H1 (cell line): Measurements from ENCODE around the gene FLT3. TPM values are rescaled to one million over a fixed set of nuclear protein-coding genes. Genes with fewer than 3 reads are reported as not detected.

Source experiments
- CTCF ChIA-PET: fragments of 300-600 bp; sonication (Branson Sonifier 250); formaldehyde crosslinking; loops from one replicate; lab custom pipeline; 2021; ENCODE audit not compliant: partially characterized antibody; lab: Charles Lee
- POLR2A ChIA-PET: fragments of 300-600 bp; sonication (Branson Sonifier 250); formaldehyde crosslinking; loops from one replicate; lab custom pipeline; 2021; ENCODE audit warnings: inconsistent platforms; ENCODE audit not compliant: partially characterized antibody; lab: Charles Lee
- DNase-seq, 2 experiments: peaks; one replicate each; pipeline versions ENCODE4 v3.0.0 to v3.0.0-alpha.2; 2010 to 2022; ENCODE audit warnings: low spot score in 2 of 2, low read depth in 1 of 2, mixed read lengths in 1 of 2
- FAIRE-seq: peaks from 2 replicates; lab custom pipeline; 2011; peaks lifted over from hg19 to GRCh38; lab: Jason Lieb, UNC
- H2AFZ ChIP-seq: 2 replicates; pipeline ENCODE4 v1.8.1; 2012; ENCODE audit warnings: low read length, inconsistent platforms
- H2AK5ac ChIP-seq: 2 replicates; pipeline ENCODE4 v1.6.1; 2013; ENCODE audit warnings: low read depth, low read length
- H2BK120ac ChIP-seq: replicated peaks from 2 replicates; pipeline ENCODE3; 2013; ENCODE audit warnings: low read depth, low read length, inconsistent platforms
- H2BK12ac ChIP-seq: 2 replicates; pipeline ENCODE4 v1.6.1; 2013; ENCODE audit warnings: low read depth, low read length
- H2BK15ac ChIP-seq: 2 replicates; pipeline ENCODE4 v1.6.1; 2013; ENCODE audit warnings: low read length
- H2BK20ac ChIP-seq: 2 replicates; pipeline ENCODE4 v1.6.1; 2013; ENCODE audit warnings: low read length
- H2BK5ac ChIP-seq: 2 replicates; pipeline ENCODE4 v1.6.1; 2013; ENCODE audit warnings: low read depth, low read length
- H3K14ac ChIP-seq: 2 replicates; pipeline ENCODE4 v1.6.1; 2013; ENCODE audit warnings: inconsistent platforms; ENCODE audit not compliant: insufficient read length
- H3K18ac ChIP-seq: 2 replicates; pipeline ENCODE4 v1.6.1; 2013; ENCODE audit warnings: low read length; ENCODE audit errors: extremely low read depth
- H3K23ac ChIP-seq: 2 replicates; pipeline ENCODE4 v1.6.1; 2013; ENCODE audit warnings: inconsistent platforms; ENCODE audit not compliant: insufficient read length
- H3K23me2 ChIP-seq: 2 replicates; pipeline ENCODE4 v1.6.1; 2013; ENCODE audit warnings: low read depth, low read length
- H3K27ac ChIP-seq: 2 replicates; pipeline ENCODE4 v1.6.1; 2011; ENCODE audit warnings: low read depth, low read length, inconsistent platforms
- H3K27me3 ChIP-seq, 4 experiments: replicated peaks in 1 of 4; 1 replicate in 1 of 4; 2 replicates in 3 of 4; pipeline versions ENCODE4 v1.6.1 to v1.8.1; 2011 to 2013; ENCODE audit warnings: low read length in 3 of 4, mild to moderate bottlenecking in 3 of 4, inconsistent platforms in 2 of 4, mixed read lengths in 2 of 4, moderate library complexity in 1 of 4; ENCODE audit not compliant: control insufficient read depth in 3 of 4, insufficient read depth in 3 of 4; ENCODE audit errors: extremely low read depth in 1 of 4
- H3K36me3 ChIP-seq, 4 experiments: 2 replicates each; pipeline versions ENCODE4 v1.6.1 to v1.8.1; 2011 to 2013; ENCODE audit warnings: mild to moderate bottlenecking in 4 of 4, low read length in 3 of 4, moderate library complexity in 2 of 4, control low read depth in 1 of 4, inconsistent platforms in 1 of 4; ENCODE audit not compliant: insufficient read depth in 4 of 4, control insufficient read depth in 2 of 4
- H3K4ac ChIP-seq: replicated peaks from 2 replicates; pipeline ENCODE3; 2013; ENCODE audit warnings: low read length, low read depth, mixed read lengths, inconsistent platforms; ENCODE audit not compliant: insufficient read length
- H3K4me1 ChIP-seq, 4 experiments: replicated peaks in 1 of 4; 1 replicate in 1 of 4; 2 replicates in 3 of 4; pipeline versions ENCODE4 v1.6.1 to v1.8.1; 2011 to 2013; ENCODE audit warnings: low read length in 3 of 4, inconsistent platforms in 2 of 4, mixed read lengths in 1 of 4; ENCODE audit not compliant: insufficient read depth in 4 of 4, control insufficient read depth in 3 of 4
- H3K4me2 ChIP-seq, 2 experiments: 2 replicates each; pipeline versions ENCODE4 v1.6.1 to v1.8.1; 2011 to 2013; ENCODE audit warnings: low read depth in 2 of 2, low read length in 2 of 2, control low read depth in 1 of 2, inconsistent platforms in 1 of 2, mild to moderate bottlenecking in 1 of 2; ENCODE audit not compliant: insufficient read depth in 1 of 2
- H3K4me3 ChIP-seq, 4 experiments: fragments of 200-600, 300-600 bp in 1 of 4; sonication (generic), shearing (Covaris generic), sonication (Bioruptor Twin) in 1 of 4; 2 replicates each; pipeline versions ENCODE4 v1.5.1 to v1.8.1; 2011 to 2016; ENCODE audit warnings: low read length in 4 of 4, low read depth in 3 of 4, control low read depth in 2 of 4, inconsistent platforms in 2 of 4, mild to moderate bottlenecking in 2 of 4, mixed read lengths in 1 of 4, moderate library complexity in 1 of 4; ENCODE audit not compliant: insufficient read depth in 2 of 4; ENCODE audit errors: extremely low read depth in 1 of 4
- H3K56ac ChIP-seq: replicated peaks from 2 replicates; pipeline ENCODE3; 2013; ENCODE audit warnings: low read depth, mild to moderate bottlenecking, mixed read lengths, low read length, inconsistent platforms; ENCODE audit not compliant: insufficient read length
- H3K79me1 ChIP-seq: 2 replicates; pipeline ENCODE4 v1.6.1; 2013; ENCODE audit warnings: low read depth, low read length, control low read depth
- H3K79me2 ChIP-seq, 2 experiments: 2 replicates each; pipeline versions ENCODE4 v1.6.1 to v1.8.1; 2012 to 2013; ENCODE audit warnings: low read length in 2 of 2, mild to moderate bottlenecking in 2 of 2, inconsistent platforms in 1 of 2; ENCODE audit not compliant: insufficient read depth in 2 of 2, control insufficient read depth in 1 of 2
- H3K9ac ChIP-seq, 4 experiments: replicated peaks in 1 of 4; 1 replicate in 1 of 4; 2 replicates in 3 of 4; pipeline versions ENCODE4 v1.6.1 to v1.8.1; 2011 to 2013; ENCODE audit warnings: low read depth in 3 of 4, low read length in 3 of 4, control low read depth in 2 of 4, mild to moderate bottlenecking in 2 of 4, moderate library complexity in 2 of 4, inconsistent platforms in 1 of 4; ENCODE audit errors: extremely low read depth in 1 of 4
- H3K9me3 ChIP-seq, 2 experiments: 2 replicates each; pipeline versions ENCODE4 v1.6.1 to v1.8.1; 2012 to 2013; ENCODE audit warnings: mild to moderate bottlenecking in 2 of 2, moderate library complexity in 2 of 2, control low read depth in 1 of 2, inconsistent platforms in 1 of 2, low read depth in 1 of 2, low read length in 1 of 2, mixed read lengths in 1 of 2; ENCODE audit not compliant: insufficient read depth in 2 of 2
- H4K20me1 ChIP-seq, 2 experiments: replicated peaks in 1 of 2; 2 replicates each; pipeline versions ENCODE3 to v1.8.1; 2011 to 2013; ENCODE audit warnings: inconsistent platforms in 2 of 2, low read length in 2 of 2, mild to moderate bottlenecking in 1 of 2; ENCODE audit not compliant: insufficient read depth in 2 of 2, control insufficient read depth in 1 of 2
- H4K5ac ChIP-seq: 2 replicates; pipeline ENCODE4 v1.6.1; 2013; ENCODE audit warnings: low read length, low read depth, mixed read lengths, inconsistent platforms; ENCODE audit not compliant: insufficient read length
- H4K8ac ChIP-seq: 2 replicates; pipeline ENCODE4 v1.8.0; 2013; ENCODE audit warnings: mild to moderate bottlenecking, moderate library complexity, low read length, inconsistent platforms; ENCODE audit not compliant: insufficient read depth; ENCODE audit errors: extremely low read depth
- H4K91ac ChIP-seq: replicated peaks from 2 replicates; pipeline ENCODE3; 2013; ENCODE audit warnings: low read length, mixed read lengths, inconsistent platforms; ENCODE audit not compliant: insufficient read length
- BRCA1 ChIP-seq: IDR thresholded peaks from 2 replicates; pipeline ENCODE4 v1.6.1; 2012; ENCODE audit warnings: low read depth, low read length, improper control_type of control experiment
- CBX8 ChIP-seq: fragments of 300-800, 300-1000 bp; sonication (generic); IDR thresholded peaks from 2 replicates; pipeline ENCODE4 v1.7.1; 2016; ENCODE audit warnings: low read depth, low read length, borderline replicate concordance
- EZH2 ChIP-seq: fragments of 200-600 bp; sonication (generic); IDR thresholded peaks from 2 replicates; pipeline ENCODE4 v1.7.1; 2012; ENCODE audit warnings: low read depth, mild to moderate bottlenecking, moderate library complexity, low read length, inconsistent platforms; ENCODE audit not compliant: severe bottlenecking
- HDAC6 ChIP-seq: IDR thresholded peaks from one replicate; pipeline ENCODE4 v1.7.1; 2012; ENCODE audit warnings: low read depth, mild to moderate bottlenecking, inconsistent platforms, low read length, moderate library complexity
- KDM4A ChIP-seq: IDR thresholded peaks from one replicate; pipeline ENCODE4 v1.7.1; 2012; ENCODE audit warnings: low read depth, mild to moderate bottlenecking, moderate library complexity, low read length, inconsistent platforms; ENCODE audit not compliant: severe bottlenecking
- POLR2A ChIP-seq, 2 experiments: IDR thresholded peaks; 1 replicate in 1 of 2; 2 replicates in 1 of 2; pipeline ENCODE4 v1.6.1; 2011; ENCODE audit warnings: low read depth in 2 of 2, low read length in 2 of 2, mild to moderate bottlenecking in 2 of 2; ENCODE audit errors: control extremely low read depth in 1 of 2
- RNF2 ChIP-seq: fragments of 200-900, 300-1000 bp; sonication (generic); IDR thresholded peaks from 2 replicates; pipeline ENCODE4 v1.7.1; 2016; ENCODE audit warnings: borderline replicate concordance, low read depth, mild to moderate bottlenecking, antibody characterized with exemption, low read length; ENCODE audit not compliant: poor library complexity, severe bottlenecking; ENCODE audit errors: missing control alignments
- SIX5 ChIP-seq: IDR thresholded peaks from 2 replicates; pipeline ENCODE4 v1.6.1; 2011; ENCODE audit warnings: mild to moderate bottlenecking, low read depth, low read length
- WGBS, 2 experiments: shearing (Covaris generic) in 1 of 2; methylation state at CpG; one replicate each; pipeline versions ENCODE4 v1.1.6 to v1.1.7; 2013 to 2015; ENCODE audit warnings: low lambda C conversion rate in 2 of 2, mixed read lengths in 2 of 2, inconsistent platforms in 1 of 2, low coverage in 1 of 2, missing lambda C conversion rate in 1 of 2; ENCODE audit not compliant: insufficient replicate concordance in 2 of 2, insufficient coverage in 1 of 2, insufficient read length in 1 of 2; ENCODE audit errors: extremely low coverage in 1 of 2, missing lambda C conversion rate in 1 of 2; 5-methylcytosine and 5-hydroxymethylcytosine counted together
- polyA plus RNA-seq, 7 experiments: library from polyadenylated mRNA; depleted of rRNA in 3 of 7; stranded (reverse) in 5 of 7; unstranded in 2 of 7; fragments of >200 nt in 5 of 7; fragments of 200-250 nt in 2 of 7; gene quantifications; 1 replicate in 5 of 7; 2 replicates in 1 of 7; 4 replicates in 1 of 7; pipeline versions ENCODE4 v1.2.1 to v1.2.3, GENCODE V29; 2011 to 2013; ENCODE audit warnings: missing spikeins in 2 of 7, mixed read lengths in 2 of 7
- total RNA-seq: library from RNA; stranded (reverse); fragmentation: NEBNext Ultra II Directional; extraction: Animal tissue kit (Norgen Biotek cat#: 25700); gene quantifications from 2 replicates; pipeline ENCODE4 v1.2.1, GENCODE V29; 2021

Gene FLT3
- total and polyA plus RNA-seq, 2 of the 8 experiments (the other 6 are each of a cell fraction or from before 2014, with no cell fraction given) = 0.44 to 0.71 TPM

GRCh38 chr13:27967203-27967735 lies 133.1 kb downstream of the FLT3 start:
- Histone ChIP-seq H3K27me3 (peaks cover 95 to 100% (median 98%) of the 10 kb centered on the region in 4 experiments), H3K23me2 (peaks cover 5% of the 10 kb centered on the region; the same call in 1 of the 2 replicates), H4K20me1 (peaks cover 25 to 44% of the 10 kb centered on the region in 2 experiments), H3K79me2 (no peaks in the 10 kb centered on the region), H3K4me2 (no peak overlapping the region; a peak in 1 of 4 replicates), H2BK5ac (no peak overlapping the region), H2BK12ac (peak overlapping the region; percentile 87; the same call in 1 of the 2 replicates), H3K56ac (no peak overlapping the region), H2BK120ac (no peak overlapping the region), H2BK15ac (no peak overlapping the region), H3K27ac (no peak overlapping the region), H3K9ac (no peak overlapping the region), H3K9me3 (no peaks in the 10 kb centered on the region), H2AFZ (no peak overlapping the region), H3K79me1 (no peaks in the 10 kb centered on the region), H3K18ac (peak overlapping the region; percentile 42; the same call in 1 of the 2 replicates), H4K5ac (no peak overlapping the region), H3K36me3 (peaks cover 0 to 12% (median 0%) of the 10 kb centered on the region in 4 experiments; a peak in 1 of 8 replicates), H2AK5ac (no peak overlapping the region), H3K14ac (no peak overlapping the region), H3K4ac (no peak overlapping the region), H3K4me1 (peaks cover 8 to 63% (median 43%) of the 10 kb centered on the region in 4 experiments), H3K23ac (no peak overlapping the region), H4K8ac (no peak overlapping the region), H3K4me3 (no peak overlapping the region), H4K91ac (no peak overlapping the region), H2BK20ac (peak overlapping the region; percentile 34; the same call in 1 of the 2 replicates)
- DNase-seq = no peak
- ChIA-PET POLR2A (interaction anchor here (5.6 kb wide), 1 partner anchor 11 kb away, joined by 31 read pairs; no protein-coding TSS in a partner anchor), CTCF (interaction anchor here (0.6 to 19.7 kb wide), 7 partner anchors 8 to 197 kb away, joined by 3 to 283 read pairs (median 7); partner anchors contain the start of genes CDX2 and URAD)
- FAIRE-seq = no peak
- WGBS, 2 experiments = 3% methylated on average over 18 of the region's 18 CpGs; no CpG with 5 or more reads in 1 of the 2 experiments
- TF ChIP-seq POLR2A (IDR thresholded peaks at IDR 0.05; ENCODE audit: control extremely low read depth in 1 of 2, low read depth in 2 of 2, low read length in 2 of 2) = no peak
- TF ChIP-seq EZH2 = no peak
- no peak for TF ChIP-seq KDM4A
- 0 out of 2 replicates have a peak, but pooled peaks have one; percentile 6 for TF ChIP-seq CBX8
- peak; percentile 29 for TF ChIP-seq RNF2
- TF ChIP-seq BRCA1 = no peak
- TF ChIP-seq HDAC6 = no peak
- no peak for TF ChIP-seq SIX5
